MG63 (cell line): Measurements from ENCODE around the gene DNMT3B. TPM values are rescaled to one million over a fixed set of nuclear protein-coding genes. Genes with fewer than 3 reads are reported as not detected.

Experiments
- DNase-seq: peaks from one replicate; pipeline ENCODE4 v3.0.0-alpha.2; 2020
- H3K27me3 ChIP-seq: fragments of 250-450 bp; sonication (Bioruptor Pico); 2 replicates; pipeline ENCODE4 v1.5.1; 2020; ENCODE audit warnings: mild to moderate bottlenecking, moderate library complexity
- H3K36me3 ChIP-seq: fragments of 250-450 bp; sonication (Bioruptor Pico); 2 replicates; pipeline ENCODE4 v1.5.1; 2020; ENCODE audit warnings: mild to moderate bottlenecking, moderate library complexity
- H3K4me3 ChIP-seq: fragments of 250-450 bp; sonication (Bioruptor Pico); 2 replicates; pipeline ENCODE4 v1.5.1; 2020; ENCODE audit warnings: mild to moderate bottlenecking, moderate library complexity
- H3K9me3 ChIP-seq: fragments of 250-450 bp; sonication (Bioruptor Pico); 2 replicates; pipeline ENCODE4 v1.5.1; 2020; ENCODE audit warnings: mild to moderate bottlenecking, moderate library complexity
- total RNA-seq: library from RNA; depleted of rRNA; stranded (reverse); fragments of >200 nt; shearing (Covaris generic); gene quantifications from 2 replicates; pipeline ENCODE4 v1.2.3, GENCODE V29; 2014; ENCODE audit warnings: low replicate concordance; rRNA removed

DNMT3B gene
- total RNA-seq, 1 experiment from 2014 or later, result 5.6 TPM

DNA sequence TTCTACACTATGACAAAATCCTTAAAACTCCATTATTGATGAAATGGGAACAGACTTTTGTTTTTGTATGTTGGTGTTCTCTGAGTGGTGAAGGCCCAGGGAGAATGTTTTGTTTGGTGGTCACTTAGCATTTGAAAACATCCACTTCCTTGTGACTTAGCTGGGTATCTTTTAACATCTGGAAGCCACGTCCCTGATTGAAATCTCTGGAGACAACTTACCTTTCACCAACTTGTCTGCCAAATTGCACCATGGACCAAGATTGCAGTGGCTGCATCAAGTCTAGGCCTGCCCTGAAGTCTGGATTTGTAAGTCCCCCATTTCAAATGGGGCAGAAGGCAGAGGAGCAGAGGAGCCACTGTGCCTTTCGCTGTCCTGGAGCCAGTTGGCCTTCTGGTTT is 96.0 kb downstream of the DNMT3B start:
- H3K27me3 ChIP-seq, result no peaks in the 10 kb centered on the region

More for the DNA sequence above, 96.0 kb downstream of the DNMT3B start:
- no peaks in the 10 kb centered on the region for H3K9me3 ChIP-seq
- no peak for DNase-seq
- H3K36me3 ChIP-seq, result peaks cover 44% of the 10 kb centered on the region
- H3K4me3 ChIP-seq, result no peak overlapping the region

Other genes with a start within 250 kb of the DNMT3B start
- gene NOL4L, start 177.1 kb upstream of the DNMT3B start, total RNA-seq, result 1.3 and 1.8 TPM in 2 replicates
- gene C20orf203, start 88.4 kb upstream of the DNMT3B start, total RNA-seq, result not detected in 2 replicates
- gene COMMD7, start 18.9 kb upstream of the DNMT3B start, total RNA-seq, result 70.5 and 112 TPM in 2 replicates
- gene MAPRE1, start 57.6 kb downstream of the DNMT3B start, total RNA-seq, result 84.1 and 106 TPM in 2 replicates
- not detected in 2 replicates for gene EFCAB8, start 96.5 kb downstream of the DNMT3B start, total RNA-seq
- not detected in 2 replicates for gene SUN5, start 242.0 kb downstream of the DNMT3B start, total RNA-seq
- not detected in 2 replicates for gene BPIFB2, start 245.3 kb downstream of the DNMT3B start, total RNA-seq